K562 (cell line): Measurements from ENCODE around the gene IL27RA. TPM values are rescaled to one million over a fixed set of nuclear protein-coding genes. Genes with fewer than 3 reads are reported as not detected.
A peak's percentile ranks its signal among the peaks of the same experiment; 100 is the strongest.

ENCODE experiments used
- ATAC-seq: fragments of 200-7000 bp; cut with Tn5 transposase; 3 replicates; pipeline ENCODE4 v1.9.1; 2020; ENCODE audit warnings: moderate library complexity
- BruUV-seq: library from RNA; stranded (reverse); fragments of 400-500 nt; replicated peaks from 2 replicates; lab custom pipeline; 2021; lab: Mats Ljungman, UMichigan
- CTCF ChIA-PET: fragments of 300-600 bp; formaldehyde crosslinking; extraction: SDS; loops from one replicate; lab custom pipeline; 2021; ENCODE audit warnings: low intra/inter-chr PET ratio; lab: Yijun Ruan, JAX
- POLR2A ChIA-PET: fragments of 300-600, 350-650 bp; sonication (Branson Sonifier 250); formaldehyde crosslinking; extraction: SDS; loops from one replicate; lab custom pipeline; 2021; ENCODE audit warnings: antibody characterized with exemption, inconsistent platforms; lab: Yijun Ruan, JAX
- DNase-seq, 4 experiments: peaks; one replicate each; pipeline versions ENCODE4 v3.0.0 to v3.0.0-alpha.2; 2011 to 2018; ENCODE audit warnings: low spot score in 3 of 4, mixed read lengths in 3 of 4; ENCODE audit errors: extremely low read depth in 1 of 4
- FAIRE-seq: peaks from 2 replicates; lab custom pipeline; 2011; peaks lifted over from hg19 to GRCh38; lab: Jason Lieb, UNC
- H2AFZ ChIP-seq: 2 replicates; pipeline ENCODE4 v1.6.0; 2011; ENCODE audit warnings: low read depth, low read length, control low read depth, inconsistent platforms
- H3K27ac ChIP-seq: fragments of 200-600 bp; 3 replicates; pipeline ENCODE4 v1.8.0; 2011; ENCODE audit warnings: low read depth, mild to moderate bottlenecking, control low read depth, inconsistent platforms, low read length, moderate library complexity, mixed read lengths; ENCODE audit errors: extremely low read depth
- H3K27me3 ChIP-seq, 2 experiments: fragments of 300-600 bp in 1 of 2; 2 replicates in 1 of 2; 3 replicates in 1 of 2; pipeline versions ENCODE4 v1.6.0 to v1.8.0; 2011; ENCODE audit warnings: inconsistent platforms in 2 of 2, low read length in 2 of 2, mild to moderate bottlenecking in 1 of 2, mixed read lengths in 1 of 2, moderate library complexity in 1 of 2; ENCODE audit not compliant: control insufficient read depth in 2 of 2, insufficient read depth in 2 of 2
- H3K36me3 ChIP-seq: fragments of 300-600 bp; 3 replicates; pipeline ENCODE4 v1.8.0; 2011; ENCODE audit warnings: mild to moderate bottlenecking, low read length, inconsistent platforms; ENCODE audit not compliant: control insufficient read depth, insufficient read depth
- H3K4me1 ChIP-seq, 2 experiments: fragments of 200-600 bp in 1 of 2; replicated peaks in 1 of 2; 2 replicates in 1 of 2; 3 replicates in 1 of 2; pipeline versions ENCODE4 v1.5.1 to v1.8.0; 2011; ENCODE audit warnings: inconsistent platforms in 2 of 2, low read length in 2 of 2, mild to moderate bottlenecking in 1 of 2, mixed read lengths in 1 of 2, moderate library complexity in 1 of 2; ENCODE audit not compliant: control insufficient read depth in 2 of 2, insufficient read depth in 2 of 2
- H3K4me2 ChIP-seq: 2 replicates; pipeline ENCODE4 v1.6.1; 2011; ENCODE audit warnings: low read length, control low read depth, inconsistent platforms, mixed read lengths; ENCODE audit not compliant: insufficient read depth
- H3K4me3 ChIP-seq: fragments of 200-600 bp; sonication (generic), shearing (Covaris generic); 2 replicates; pipeline ENCODE4 v1.5.1; 2016; ENCODE audit warnings: control low read depth, inconsistent platforms
- H3K79me2 ChIP-seq: fragments of 200-600 bp; 3 replicates; pipeline ENCODE4 v1.8.0; 2011; ENCODE audit warnings: low read length, inconsistent platforms; ENCODE audit not compliant: control insufficient read depth, insufficient read depth
- H3K9ac ChIP-seq, 2 experiments: 2 replicates each; pipeline versions ENCODE4 v1.6.0 to v1.6.1; 2011; ENCODE audit warnings: low read depth in 2 of 2, low read length in 2 of 2, control low read depth in 1 of 2, inconsistent platforms in 1 of 2, mild to moderate bottlenecking in 1 of 2, mixed read lengths in 1 of 2; ENCODE audit not compliant: insufficient read depth in 1 of 2
- H3K9me1 ChIP-seq: one replicate; pipeline ENCODE4 v1.6.0; 2011; ENCODE audit warnings: inconsistent platforms, mild to moderate bottlenecking, low read length, moderate library complexity; ENCODE audit not compliant: control insufficient read depth, insufficient read depth
- H3K9me3 ChIP-seq: replicated peaks from 2 replicates; pipeline ENCODE4 v1.5.1; 2011; ENCODE audit warnings: low read depth, low read length, inconsistent platforms; ENCODE audit not compliant: control insufficient read depth, insufficient read depth
- H4K20me1 ChIP-seq: replicated peaks from 2 replicates; pipeline ENCODE4 v1.6.1; 2011; ENCODE audit warnings: low read length, inconsistent platforms, mixed read lengths; ENCODE audit not compliant: control insufficient read depth, insufficient read depth
- ARHGAP35 ChIP-seq: fragments of 450-650 bp; IDR thresholded peaks from 2 replicates; pipeline ENCODE4 v1.6.1; 2018; ENCODE audit not compliant: partially characterized antibody
- CAMTA2 ChIP-seq: fragments of 250-450 bp; sonication (Bioruptor Pico); conservative IDR thresholded peaks from 2 replicates; pipeline ENCODE4 v1.5.1; 2022
- CBFA2T2 ChIP-seq: fragments of 450-650 bp; conservative IDR thresholded peaks from 2 replicates; pipeline ENCODE4 v1.6.1; 2017; ENCODE audit warnings: mild to moderate bottlenecking
- CBX3 ChIP-seq, 2 experiments: IDR thresholded peaks; 1 replicate in 1 of 2; 2 replicates in 1 of 2; pipeline ENCODE4 v1.6.1; 2012; ENCODE audit warnings: inconsistent platforms in 2 of 2, low read length in 2 of 2, borderline replicate concordance in 1 of 2, control low read depth in 1 of 2
- CEBPZ ChIP-seq: fragments of 150-350 bp; IDR thresholded peaks from 2 replicates; pipeline ENCODE4 v1.6.1; 2014; ENCODE audit warnings: low read depth, mild to moderate bottlenecking, low read length, borderline replicate concordance
- DACH1 ChIP-seq: fragments of 450-650 bp; IDR thresholded peaks from 2 replicates; pipeline ENCODE4 v1.6.1; 2018; ENCODE audit not compliant: partially characterized antibody
- JUNB ChIP-seq: fragments of 450-650 bp; formaldehyde crosslinking; conservative IDR thresholded peaks from 2 replicates; pipeline ENCODE4 v1.4.0; 2020; ENCODE audit warnings: mild to moderate bottlenecking
- MBD2 ChIP-seq: sonication (generic); IDR thresholded peaks from 2 replicates; pipeline ENCODE4 v1.6.1; 2016; ENCODE audit warnings: low read depth, borderline replicate concordance
- NR2C2 ChIP-seq, 2 experiments: fragments of 200-800 bp in 1 of 2; sonication (Bioruptor generic) in 1 of 2; sonication (generic) in 1 of 2; formaldehyde crosslinking in 1 of 2; IDR thresholded peaks; 2 replicates each; pipeline versions ENCODE4 v1.6.1 to v1.8.0; 2016 to 2022; ENCODE audit warnings: mild to moderate bottlenecking in 1 of 2, missing compliant biosample characterization in 1 of 2, missing genetic modification characterization in 1 of 2, missing genetic modification reagents in 1 of 2
- PHB ChIP-seq: fragments of 250-450 bp; sonication (Bioruptor Pico); IDR thresholded peaks from 2 replicates; pipeline ENCODE4 v1.5.0; 2021
- ZKSCAN8 ChIP-seq: fragments of 200-800 bp; sonication (Bioruptor generic); IDR thresholded peaks from 2 replicates; pipeline ENCODE4 v1.6.1; 2016; ENCODE audit warnings: missing genetic modification characterization, missing compliant biosample characterization
- ZNF224 ChIP-seq: sonication (generic); formaldehyde crosslinking; IDR thresholded peaks from 2 replicates; pipeline ENCODE4 v1.8.0; 2022; ENCODE audit warnings: mild to moderate bottlenecking, missing genetic modification reagents
- ZNF740 ChIP-seq, 3 experiments: fragments of 200-800 bp in 1 of 3; sonication (Bioruptor generic) in 1 of 3; sonication (generic) in 1 of 3; formaldehyde crosslinking in 1 of 3; IDR thresholded peaks; 2 replicates each; pipeline versions ENCODE4 v1.6.1 to v1.8.0; 2016 to 2022; ENCODE audit warnings: mild to moderate bottlenecking in 2 of 3, missing compliant biosample characterization in 2 of 3, missing genetic modification characterization in 2 of 3, missing genetic modification reagents in 1 of 3
- WGBS: fragments of 100-300 bp; shearing (Covaris generic); methylation state at CpG from one replicate; pipeline ENCODE4 v1.1.6; 2016; ENCODE audit warnings: low coverage, mixed read lengths; ENCODE audit not compliant: insufficient coverage; ENCODE audit errors: missing lambda C conversion rate; 5-methylcytosine and 5-hydroxymethylcytosine counted together
- in situ Hi-C: fragments of 300-500 bp; cut with MboI; formaldehyde crosslinking; loops from 4 replicates; pipeline ENCODE4 v1.15.0; 2018; ENCODE audit warnings: inconsistent platforms, mixed read lengths
- intact Hi-C: fragments of 100-400 bp; cut with micrococcal nuclease; formaldehyde crosslinking; loops from 2 replicates; pipeline ENCODE4 v1.14.2; 2022
- polyA plus RNA-seq, 8 experiments: library from polyadenylated mRNA; depleted of rRNA in 4 of 8; stranded (reverse) in 5 of 8; unstranded in 3 of 8; fragments of >200 nt; fragmentation: Nextera tagmentation in 2 of 8; fragmentation: Illumina TruSeq in 1 of 8; extraction: Ambion mirVana in 2 of 8; extraction: Trizol in 1 of 8; gene quantifications; 2 replicates each; pipeline versions ENCODE4 v1.2.1 to v1.2.3, GENCODE V29; 2011 to 2014; ENCODE audit warnings: inconsistent platforms in 1 of 8, missing spikeins in 1 of 8
- total RNA-seq, 7 experiments: library from RNA; depleted of rRNA in 6 of 7; stranded (reverse); fragments of >200 nt in 6 of 7; fragmentation: Illumina TruSeq in 2 of 7; extraction: Trizol in 2 of 7; gene quantifications; 2 replicates each; pipeline versions ENCODE4 v1.2.1 to v1.2.3, GENCODE V29; 2011 to 2021; ENCODE audit warnings: low replicate concordance in 1 of 7

Gene IL27RA
- total and polyA plus RNA-seq, 9 of the 15 experiments (the other 6 are each of a cell fraction or from before 2014, with no cell fraction given) = 1.9 to 15.9 (median 12.0) TPM

GRCh38 chr19:14030997-14031718 is 404 bp upstream of the IL27RA start (continued):
- TF ChIP-seq ZNF740 (CRISPR knock-in tag; IDR thresholded peaks at IDR 0.05) = peak; percentile 50; the same call in 1 of the 2 replicates
- TF ChIP-seq ZNF740 (tag; IDR thresholded peaks at IDR 0.05) = 0 out of 4 replicates have a peak, but pooled peaks of 1 of the 2 experiments have one; percentile 16
- peak; percentile 57; the same call in 1 of the 2 replicates for TF ChIP-seq NR2C2 (CRISPR knock-in tag; IDR thresholded peaks at IDR 0.05)
- TF ChIP-seq NR2C2 (tag; IDR thresholded peaks at IDR 0.05) = no peak; the same call in 1 of the 2 replicates
- peak; percentile 14 for TF ChIP-seq ARHGAP35

GRCh38 chr19:14033946-14034345 is 2.4 kb downstream of the IL27RA start:
- intact Hi-C loops (loop anchor here (10.0 kb wide), 1 partner anchor 79 kb away; the partner anchor contains the start of gene DCAF15), in situ Hi-C loops (no loop called here)
- H3K4me1 ChIP-seq = peaks cover 5 to 29% of the 10 kb centered on the region in 2 experiments; a peak in 3 of 5 replicates
- no peaks in the 10 kb centered on the region for H3K9me3 ChIP-seq
- H4K20me1 ChIP-seq = no peaks in the 10 kb centered on the region
- H3K9me1 ChIP-seq = no peaks in the 10 kb centered on the region
- peak in 2 of 4 experiments; percentile 14 to 15 for DNase-seq
- no peak overlapping the region for H3K9ac ChIP-seq
- H3K36me3 ChIP-seq = 0 out of 3 replicates have a peak, but pooled peaks cover 2% of the 10 kb centered on the region
- no peaks in the 10 kb centered on the region for H3K27me3 ChIP-seq
- no peak overlapping the region for H2AFZ ChIP-seq
- CTCF ChIA-PET = no interaction called here
- ATAC-seq = no peak
- 100% methylated on average over 2 of the region's 2 CpGs for WGBS
- TSS peak; percentile 50 for BruUV-seq
- POLR2A ChIA-PET = no interaction called here
- H3K79me2 ChIP-seq = peaks cover 7% of the 10 kb centered on the region; the same call in 1 of the 3 replicates
- peak; percentile 37 for FAIRE-seq
- H3K4me3 ChIP-seq = no peak overlapping the region
- H3K4me2 ChIP-seq = no peak overlapping the region
- no peak overlapping the region for H3K27ac ChIP-seq
- no peak for TF ChIP-seq PHB
- TF ChIP-seq DACH1 = peak; percentile 29
- no peak for TF ChIP-seq JUNB (CRISPR knock-in tag)
- TF ChIP-seq CEBPZ = no peak
- TF ChIP-seq CAMTA2 = no peak
- TF ChIP-seq CBX3 (IDR thresholded peaks at IDR 0.05; ENCODE audit: borderline replicate concordance in 1 of 2, low read length in 2 of 2) = 0 out of 3 replicates have a peak, but pooled peaks of 1 of the 2 experiments have one; percentile 42
- TF ChIP-seq CBFA2T2 = no peak
- TF ChIP-seq ZNF224 (CRISPR knock-in tag) = no peak
- TF ChIP-seq ZKSCAN8 (CRISPR knock-in tag) = no peak
- TF ChIP-seq MBD2 = no peak
